Measurements from ENCODE around the gene SPTSSB. TPM values are rescaled to one million over a fixed set of nuclear protein-coding genes. Genes with fewer than 3 reads are reported as not detected.

The SPTSSB gene
- total RNA-seq, 4 donors from 2014 or later, result 2.4 to 4.8 (median 3.9) TPM

DNA sequence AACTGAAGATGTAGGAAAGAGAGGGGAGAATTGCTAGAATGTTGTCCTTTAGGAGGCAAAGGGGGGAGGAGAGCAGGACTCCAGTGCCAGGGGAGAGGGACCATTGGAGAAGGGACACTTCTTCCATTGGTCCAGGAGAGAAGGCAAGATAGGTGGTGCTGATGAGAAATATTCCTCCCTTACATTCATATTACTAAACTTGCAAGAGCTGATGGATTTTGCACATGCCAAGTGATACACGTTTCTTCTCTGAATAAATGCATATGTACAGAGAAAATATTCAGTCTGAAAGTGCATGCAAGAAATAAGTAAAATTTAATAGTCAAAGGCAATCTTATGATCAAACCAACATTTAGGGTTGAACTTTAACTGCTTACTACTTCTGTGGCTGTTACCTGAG, 21.5 kb upstream of the SPTSSB start:
- WGBS, 2 donors, result 82 to 91% methylated on average over 1 of the region's 1 CpG
- DNase-seq, result no peak
- TF ChIP-seq CTCF (IDR thresholded peaks at IDR 0.05) (no peak), POLR2A (IDR thresholded peaks at IDR 0.05) (no peak)
- H3K27ac ChIP-seq, result no peak overlapping the region
- no peaks in the 10 kb centered on the region for H3K27me3 ChIP-seq
- H3K36me3 ChIP-seq, result no peaks in the 10 kb centered on the region
- intact Hi-C loops (cut with DNase I), result no loop called here
- peaks cover 0 to 4% (median 0%) of the 10 kb centered on the region in 3 donors for H3K9me3 ChIP-seq
- no peak overlapping the region for H3K4me3 ChIP-seq
- peaks cover 0 to 19% (median 4%) of the 10 kb centered on the region in 3 donors for H3K4me1 ChIP-seq

DNA sequence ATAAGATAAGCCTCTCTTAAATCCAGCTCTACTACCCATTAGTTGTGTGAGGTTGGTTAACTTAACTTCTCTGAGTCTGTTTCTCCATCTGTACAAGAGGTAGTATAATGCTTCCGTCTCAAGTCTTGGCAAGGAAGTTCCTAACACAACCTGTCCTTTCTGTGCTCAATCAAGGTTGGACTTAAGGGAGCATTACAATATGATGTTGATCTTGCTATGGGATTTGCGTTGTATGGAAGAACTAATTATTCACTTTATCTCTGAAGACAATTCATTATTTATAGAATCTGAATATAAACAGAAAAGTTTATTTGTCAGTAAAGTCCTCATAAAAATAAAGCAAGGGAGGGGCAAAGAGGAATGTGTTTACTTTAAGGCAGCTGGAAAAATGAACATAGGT, 18.9 kb upstream of the SPTSSB start:
- DNase-seq, result no peak
- intact Hi-C loops (cut with DNase I), result no loop called here
- H3K9me3 ChIP-seq, result peaks cover 0 to 4% (median 0%) of the 10 kb centered on the region in 3 donors
- no peak for TF ChIP-seq POLR2A (IDR thresholded peaks at IDR 0.05)
- TF ChIP-seq CTCF (IDR thresholded peaks at IDR 0.05), result no peak
- WGBS, 2 donors, result 25 to 83% methylated on average over 2 of the region's 2 CpGs
- H3K36me3 ChIP-seq, result no peaks in the 10 kb centered on the region
- H3K27ac ChIP-seq, result no peak overlapping the region
- peaks cover 0 to 11% (median under 1%) of the 10 kb centered on the region in 3 donors for H3K4me1 ChIP-seq
- H3K4me3 ChIP-seq, result no peak overlapping the region
- no peaks in the 10 kb centered on the region for H3K27me3 ChIP-seq

GRCh38 chr3:161389445-161390035, 18.2 kb upstream of the SPTSSB start:
- TF ChIP-seq CTCF (IDR thresholded peaks at IDR 0.05) (no peak), POLR2A (IDR thresholded peaks at IDR 0.05) (no peak)
- intact Hi-C loops (cut with DNase I), result no loop called here
- no peak for DNase-seq
- Histone ChIP-seq H3K9me3 (peaks cover 0 to 4% (median 0%) of the 10 kb centered on the region in 3 donors), H3K4me3 (no peak overlapping the region), H3K4me1 (peaks cover 0 to 5% (median 0%) of the 10 kb centered on the region in 3 donors), H3K27ac (no peak overlapping the region), H3K27me3 (no peaks in the 10 kb centered on the region), H3K36me3 (no peaks in the 10 kb centered on the region)
- 92 to 96% methylated on average over 3 of the region's 3 CpGs for WGBS, 2 donors

- Histone ChIP-seq H3K4me1 (no peaks in the 10 kb centered on the region), H3K4me3 (no peak overlapping the region), H3K27ac (no peak overlapping the region), H3K9me3 (peaks cover 0 to 4% (median 0%) of the 10 kb centered on the region in 3 donors), H3K27me3 (no peaks in the 10 kb centered on the region), H3K36me3 (no peaks in the 10 kb centered on the region)
- intact Hi-C loops (cut with DNase I), result no loop called here
- no peak for TF ChIP-seq CTCF (IDR thresholded peaks at IDR 0.05)
- no peak for TF ChIP-seq POLR2A (IDR thresholded peaks at IDR 0.05)
- DNase-seq, result no peak
Observed at GRCh38 chr3:161388855-161389254, 17.5 kb upstream of the SPTSSB start.

GRCh38 chr3:161386991-161387770, 15.9 kb upstream of the SPTSSB start:
- TF ChIP-seq CTCF (IDR thresholded peaks at IDR 0.05), result no peak
- no peak for TF ChIP-seq POLR2A (IDR thresholded peaks at IDR 0.05)
- 53 to 56% methylated on average over 4 of the region's 4 CpGs for WGBS, 2 donors
- intact Hi-C loops (cut with DNase I), result no loop called here

More at GRCh38 chr3:161386991-161387770, 15.9 kb upstream of the SPTSSB start:
- no peaks in the 10 kb centered on the region for H3K27me3 ChIP-seq
- no peak overlapping the region for H3K27ac ChIP-seq
- peaks cover 0 to 4% (median 0%) of the 10 kb centered on the region in 3 donors for H3K9me3 ChIP-seq
- DNase-seq, result no peak
- H3K36me3 ChIP-seq, result no peaks in the 10 kb centered on the region
- H3K4me1 ChIP-seq, result no peaks in the 10 kb centered on the region
- H3K4me3 ChIP-seq, result no peak overlapping the region

All from esophagus squamous epithelium (tissue), 5 donors.